ENCODE data around the gene TTC38. TPM values are rescaled to one million over a fixed set of nuclear protein-coding genes. Genes with fewer than 3 reads are reported as not detected.

Gene TTC38
- total RNA-seq, 1 experiment from 2014 or later, result 26.8 TPM

DNA sequence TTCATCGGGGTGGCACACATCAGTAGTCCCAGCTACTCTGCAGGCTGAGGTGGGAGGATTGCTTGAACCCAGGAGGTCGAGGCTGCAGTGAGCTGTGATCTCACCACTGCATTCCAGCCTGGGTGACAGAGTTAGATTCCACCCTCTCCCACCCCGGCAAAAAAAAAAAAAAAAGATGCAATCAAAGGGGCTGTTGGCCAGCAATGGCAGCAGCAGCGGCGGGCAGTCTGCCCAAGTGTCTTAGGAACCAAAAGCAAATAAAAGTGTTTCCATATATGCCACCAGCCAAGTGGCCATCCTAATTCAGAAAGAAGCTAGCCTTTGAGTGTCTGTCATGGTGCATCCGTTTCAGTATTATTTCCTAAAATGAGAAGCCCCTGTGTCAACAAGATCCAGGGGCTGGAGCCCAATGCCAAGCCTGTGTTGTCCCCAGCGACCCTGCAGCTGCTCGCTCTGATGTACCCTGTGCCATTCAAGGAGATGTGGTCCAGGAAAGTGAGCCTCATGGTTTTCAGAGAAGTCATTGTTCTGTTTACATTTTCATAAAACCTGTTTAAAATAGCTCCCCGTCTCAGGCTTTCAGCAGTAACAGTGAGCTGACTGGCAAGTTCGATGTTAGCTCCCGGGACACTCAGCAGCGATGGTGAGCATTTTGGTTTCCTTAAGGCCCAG is 30.2 kb upstream of the TTC38 start:
- Histone ChIP-seq H3K4me2 (ENCODE audit: low read length) (no peak overlapping the region), H4K20me1 (ENCODE audit: low read length) (no peaks in the 10 kb centered on the region), H3K9ac (ENCODE audit: low read length) (no peak overlapping the region), H3K9me3 (ENCODE audit: low read length) (no peaks in the 10 kb centered on the region), H3K9me2 (replicated peaks; ENCODE audit: low read length) (no peaks in the 10 kb centered on the region), H2AFZ (ENCODE audit: low read length) (no peak overlapping the region), H3F3A (ENCODE audit: low read length, unreplicated experiment) (no peaks in the 10 kb centered on the region), H3K27ac (ENCODE audit: low read length) (no peak overlapping the region), H3K36me3 (ENCODE audit: low read depth, low read length) (no peaks in the 10 kb centered on the region), H3K79me2 (ENCODE audit: low read length) (no peaks in the 10 kb centered on the region), H3K27me3 (ENCODE audit: low read length) (no peaks in the 10 kb centered on the region), H3K4me1 (ENCODE audit: insufficient read depth, low read length) (peaks cover 6% of the 10 kb centered on the region; the same call in 1 of the 2 replicates), H3K4me3 (ENCODE audit: low read length) (no peak overlapping the region)
- TF ChIP-seq, protein P1, sequence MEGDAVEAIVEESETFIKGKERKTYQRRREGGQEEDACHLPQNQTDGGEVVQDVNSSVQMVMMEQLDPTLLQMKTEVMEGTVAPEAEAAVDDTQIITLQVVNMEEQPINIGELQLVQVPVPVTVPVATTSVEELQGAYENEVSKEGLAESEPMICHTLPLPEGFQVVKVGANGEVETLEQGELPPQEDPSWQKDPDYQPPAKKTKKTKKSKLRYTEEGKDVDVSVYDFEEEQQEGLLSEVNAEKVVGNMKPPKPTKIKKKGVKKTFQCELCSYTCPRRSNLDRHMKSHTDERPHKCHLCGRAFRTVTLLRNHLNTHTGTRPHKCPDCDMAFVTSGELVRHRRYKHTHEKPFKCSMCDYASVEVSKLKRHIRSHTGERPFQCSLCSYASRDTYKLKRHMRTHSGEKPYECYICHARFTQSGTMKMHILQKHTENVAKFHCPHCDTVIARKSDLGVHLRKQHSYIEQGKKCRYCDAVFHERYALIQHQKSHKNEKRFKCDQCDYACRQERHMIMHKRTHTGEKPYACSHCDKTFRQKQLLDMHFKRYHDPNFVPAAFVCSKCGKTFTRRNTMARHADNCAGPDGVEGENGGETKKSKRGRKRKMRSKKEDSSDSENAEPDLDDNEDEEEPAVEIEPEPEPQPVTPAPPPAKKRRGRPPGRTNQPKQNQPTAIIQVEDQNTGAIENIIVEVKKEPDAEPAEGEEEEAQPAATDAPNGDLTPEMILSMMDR (conservative IDR thresholded peaks at IDR 0.05; ENCODE audit: low read depth, low read length), result no peak
- no peak for TF ChIP-seq EZH2 (IDR thresholded peaks at IDR 0.05; ENCODE audit: low read length, unreplicated experiment)
- TF ChIP-seq EZH2phosphoT487 (IDR thresholded peaks at IDR 0.05; ENCODE audit: borderline replicate concordance, low read length), result no peak
- POLR2A ChIA-PET (ENCODE audit: unreplicated experiment), result no interaction called here
- BruUV-seq (replicated peaks), result no TSS peak
- CTCF ChIA-PET, result no interaction called here
- DNase-seq (no peak), ATAC-seq (no peak)
- intact Hi-C loops (cut with micrococcal nuclease), result no loop called here

DNA sequence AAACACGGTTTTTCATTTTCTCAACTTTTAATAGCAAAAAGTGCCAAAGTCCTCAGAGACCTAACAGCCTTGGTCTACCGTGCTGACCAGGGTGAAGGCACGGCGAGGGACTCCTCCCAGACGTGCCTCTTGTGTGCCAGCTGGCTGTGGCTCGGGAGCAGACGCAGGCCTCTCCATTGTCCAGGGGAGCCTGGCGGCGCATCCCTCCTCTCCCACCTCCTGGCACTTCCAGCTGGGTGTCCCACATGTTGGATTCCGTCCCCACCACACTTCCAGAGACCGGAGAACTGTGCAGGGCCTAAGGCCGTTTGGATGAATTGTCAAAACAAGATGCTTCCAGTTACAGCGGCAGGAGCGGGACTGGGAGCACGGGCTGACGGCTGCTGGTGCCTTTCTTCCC is 29.3 kb upstream of the TTC38 start:
- no peak overlapping the region for H3K4me3 ChIP-seq (ENCODE audit: low read length)
- no peaks in the 10 kb centered on the region for H3K9me2 ChIP-seq (replicated peaks; ENCODE audit: low read length)
- H3K36me3 ChIP-seq (ENCODE audit: low read depth, low read length), result no peaks in the 10 kb centered on the region
- H3K4me1 ChIP-seq (ENCODE audit: insufficient read depth, low read length), result peaks cover 1% of the 10 kb centered on the region; the same call in 1 of the 2 replicates
- ChIA-PET CTCF (no interaction called here), POLR2A (ENCODE audit: unreplicated experiment) (no interaction called here)
- H3K9ac ChIP-seq (ENCODE audit: low read length), result no peak overlapping the region
- TF ChIP-seq, protein P1 (conservative IDR thresholded peaks at IDR 0.05; ENCODE audit: low read depth, low read length), result no peak
- TF ChIP-seq EZH2 (IDR thresholded peaks at IDR 0.05; ENCODE audit: low read length, unreplicated experiment), result no peak
- no peak for TF ChIP-seq EZH2phosphoT487 (IDR thresholded peaks at IDR 0.05; ENCODE audit: borderline replicate concordance, low read length)
- ATAC-seq (no peak), DNase-seq (no peak)
- no peaks in the 10 kb centered on the region for H3K79me2 ChIP-seq (ENCODE audit: low read length)
- no peaks in the 10 kb centered on the region for H4K20me1 ChIP-seq (ENCODE audit: low read length)
- H2AFZ ChIP-seq (ENCODE audit: low read length), result no peak overlapping the region
- intact Hi-C loops (cut with micrococcal nuclease), result no loop called here
- no peak overlapping the region for H3K27ac ChIP-seq (ENCODE audit: low read length)
- H3K4me2 ChIP-seq (ENCODE audit: low read length), result no peak overlapping the region
- BruUV-seq (replicated peaks), result no TSS peak
- no peaks in the 10 kb centered on the region for H3F3A ChIP-seq (ENCODE audit: low read length, unreplicated experiment)
- H3K27me3 ChIP-seq (ENCODE audit: low read length), result no peaks in the 10 kb centered on the region
- H3K9me3 ChIP-seq (ENCODE audit: low read length), result no peaks in the 10 kb centered on the region

GRCh38 chr22:46239261-46240048 is 28.4 kb upstream of the TTC38 start:
- no peaks in the 10 kb centered on the region for H3K27me3 ChIP-seq (ENCODE audit: low read length)
- DNase-seq (no peak), ATAC-seq (no peak)
- no TSS peak for BruUV-seq (replicated peaks)
- no peaks in the 10 kb centered on the region for H3K9me2 ChIP-seq (replicated peaks; ENCODE audit: low read length)
- H3F3A ChIP-seq (ENCODE audit: low read length, unreplicated experiment), result no peaks in the 10 kb centered on the region
- CTCF ChIA-PET, result no interaction called here
- no peaks in the 10 kb centered on the region for H3K79me2 ChIP-seq (ENCODE audit: low read length)
- POLR2A ChIA-PET (ENCODE audit: unreplicated experiment), result no interaction called here
- H3K27ac ChIP-seq (ENCODE audit: low read length), result no peak overlapping the region
- H3K4me3 ChIP-seq (ENCODE audit: low read length), result no peak overlapping the region
- no peaks in the 10 kb centered on the region for H3K4me1 ChIP-seq (ENCODE audit: insufficient read depth, low read length)
- no peak overlapping the region for H2AFZ ChIP-seq (ENCODE audit: low read length)
- no peak overlapping the region for H3K4me2 ChIP-seq (ENCODE audit: low read length)
- H3K9ac ChIP-seq (ENCODE audit: low read length), result no peak overlapping the region
- intact Hi-C loops (cut with micrococcal nuclease), result no loop called here
- no peaks in the 10 kb centered on the region for H4K20me1 ChIP-seq (ENCODE audit: low read length)
- H3K9me3 ChIP-seq (ENCODE audit: low read length), result no peaks in the 10 kb centered on the region
- no peaks in the 10 kb centered on the region for H3K36me3 ChIP-seq (ENCODE audit: low read depth, low read length)
- no peak for TF ChIP-seq EZH2phosphoT487 (IDR thresholded peaks at IDR 0.05; ENCODE audit: borderline replicate concordance, low read length)
- no peak for TF ChIP-seq EZH2 (IDR thresholded peaks at IDR 0.05; ENCODE audit: low read length, unreplicated experiment)
- TF ChIP-seq, protein P1 (conservative IDR thresholded peaks at IDR 0.05; ENCODE audit: low read depth, low read length), result no peak

Data from PC-3 (cell line).